ENCODE measurements around the gene MKKS. TPM values are rescaled to one million over a fixed set of nuclear protein-coding genes. Genes with fewer than 3 reads are reported as not detected.

The MKKS gene
- total and polyA plus RNA-seq, 2 of the 13 experiments (the other 11 are each of a cell fraction or from before 2014, with no cell fraction given): 26.7 to 34.5 TPM

GRCh38 chr20:10433623-10434466 is at the start of gene MKKS (continued):
- TF ChIP-seq ZBTB8A (CRISPR knock-in tag; IDR thresholded peaks at IDR 0.05; ENCODE audit: borderline replicate concordance, low read depth): peak; percentile 34; the same call in 1 of the 2 replicates
- TF ChIP-seq, protein P1, sequence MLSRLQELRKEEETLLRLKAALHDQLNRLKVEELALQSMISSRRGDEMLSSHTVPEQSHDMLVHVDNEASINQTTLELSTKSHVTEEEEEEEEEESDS (CRISPR knock-in tag; IDR thresholded peaks at IDR 0.05; ENCODE audit: borderline replicate concordance): peak; percentile 97
- peak; percentile 82 for TF ChIP-seq GZF1 (CRISPR knock-in tag; IDR thresholded peaks at IDR 0.05)
- peak; percentile 48 for TF ChIP-seq ZNF333 (CRISPR knock-in tag; IDR thresholded peaks at IDR 0.05; ENCODE audit: borderline replicate concordance)
- TF ChIP-seq, protein P2, sequence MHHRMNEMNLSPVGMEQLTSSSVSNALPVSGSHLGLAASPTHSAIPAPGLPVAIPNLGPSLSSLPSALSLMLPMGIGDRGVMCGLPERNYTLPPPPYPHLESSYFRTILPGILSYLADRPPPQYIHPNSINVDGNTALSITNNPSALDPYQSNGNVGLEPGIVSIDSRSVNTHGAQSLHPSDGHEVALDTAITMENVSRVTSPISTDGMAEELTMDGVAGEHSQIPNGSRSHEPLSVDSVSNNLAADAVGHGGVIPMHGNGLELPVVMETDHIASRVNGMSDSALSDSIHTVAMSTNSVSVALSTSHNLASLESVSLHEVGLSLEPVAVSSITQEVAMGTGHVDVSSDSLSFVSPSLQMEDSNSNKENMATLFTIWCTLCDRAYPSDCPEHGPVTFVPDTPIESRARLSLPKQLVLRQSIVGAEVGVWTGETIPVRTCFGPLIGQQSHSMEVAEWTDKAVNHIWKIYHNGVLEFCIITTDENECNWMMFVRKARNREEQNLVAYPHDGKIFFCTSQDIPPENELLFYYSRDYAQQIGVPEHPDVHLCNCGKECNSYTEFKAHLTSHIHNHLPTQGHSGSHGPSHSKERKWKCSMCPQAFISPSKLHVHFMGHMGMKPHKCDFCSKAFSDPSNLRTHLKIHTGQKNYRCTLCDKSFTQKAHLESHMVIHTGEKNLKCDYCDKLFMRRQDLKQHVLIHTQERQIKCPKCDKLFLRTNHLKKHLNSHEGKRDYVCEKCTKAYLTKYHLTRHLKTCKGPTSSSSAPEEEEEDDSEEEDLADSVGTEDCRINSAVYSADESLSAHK (CRISPR knock-in tag; IDR thresholded peaks at IDR 0.05; ENCODE audit: borderline replicate concordance): peak; percentile 75; the same call in 1 of the 2 replicates
- TF ChIP-seq ZNF550 (CRISPR knock-in tag; IDR thresholded peaks at IDR 0.05; ENCODE audit: borderline replicate concordance): peak; percentile 54; the same call in 1 of the 2 replicates
- no peak for TF ChIP-seq ZNF850 (CRISPR knock-in tag; conservative IDR thresholded peaks at IDR 0.05)
- TF ChIP-seq ZNF232 (CRISPR knock-in tag; IDR thresholded peaks at IDR 0.05; ENCODE audit: borderline replicate concordance): peak; percentile 80
- TF ChIP-seq NCOA2 (CRISPR knock-in tag; IDR thresholded peaks at IDR 0.05): no peak
- TF ChIP-seq, protein P3, sequence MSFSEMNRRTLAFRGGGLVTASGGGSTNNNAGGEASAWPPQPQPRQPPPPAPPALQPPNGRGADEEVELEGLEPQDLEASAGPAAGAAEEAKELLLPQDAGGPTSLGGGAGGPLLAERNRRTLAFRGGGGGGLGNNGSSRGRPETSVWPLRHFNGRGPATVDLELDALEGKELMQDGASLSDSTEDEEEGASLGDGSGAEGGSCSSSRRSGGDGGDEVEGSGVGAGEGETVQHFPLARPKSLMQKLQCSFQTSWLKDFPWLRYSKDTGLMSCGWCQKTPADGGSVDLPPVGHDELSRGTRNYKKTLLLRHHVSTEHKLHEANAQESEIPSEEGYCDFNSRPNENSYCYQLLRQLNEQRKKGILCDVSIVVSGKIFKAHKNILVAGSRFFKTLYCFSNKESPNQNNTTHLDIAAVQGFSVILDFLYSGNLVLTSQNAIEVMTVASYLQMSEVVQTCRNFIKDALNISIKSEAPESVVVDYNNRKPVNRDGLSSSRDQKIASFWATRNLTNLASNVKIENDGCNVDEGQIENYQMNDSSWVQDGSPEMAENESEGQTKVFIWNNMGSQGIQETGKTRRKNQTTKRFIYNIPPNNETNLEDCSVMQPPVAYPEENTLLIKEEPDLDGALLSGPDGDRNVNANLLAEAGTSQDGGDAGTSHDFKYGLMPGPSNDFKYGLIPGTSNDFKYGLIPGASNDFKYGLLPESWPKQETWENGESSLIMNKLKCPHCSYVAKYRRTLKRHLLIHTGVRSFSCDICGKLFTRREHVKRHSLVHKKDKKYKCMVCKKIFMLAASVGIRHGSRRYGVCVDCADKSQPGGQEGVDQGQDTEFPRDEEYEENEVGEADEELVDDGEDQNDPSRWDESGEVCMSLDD (CRISPR knock-in tag; IDR thresholded peaks at IDR 0.05; ENCODE audit: borderline replicate concordance): peak; percentile 47
- TF ChIP-seq ZNF337 (CRISPR knock-in tag; IDR thresholded peaks at IDR 0.05; ENCODE audit: borderline replicate concordance, low read depth): peak; percentile 78; the same call in 1 of the 2 replicates
- no peak; the same call in 1 of the 2 replicates for TF ChIP-seq ZSCAN29 (CRISPR knock-in tag; conservative IDR thresholded peaks at IDR 0.05)
- no peak for TF ChIP-seq CCAR2 (optimal IDR thresholded peaks at IDR 0.05; ENCODE audit: low read depth, low read length)
- TF ChIP-seq CC2D1A (CRISPR knock-in tag; IDR thresholded peaks at IDR 0.05): peak; percentile 70; the same call in 1 of the 2 replicates
- TF ChIP-seq RFXANK (CRISPR knock-in tag; IDR thresholded peaks at IDR 0.05): no peak; the same call in 1 of the 2 replicates
- TF ChIP-seq, protein P4, sequence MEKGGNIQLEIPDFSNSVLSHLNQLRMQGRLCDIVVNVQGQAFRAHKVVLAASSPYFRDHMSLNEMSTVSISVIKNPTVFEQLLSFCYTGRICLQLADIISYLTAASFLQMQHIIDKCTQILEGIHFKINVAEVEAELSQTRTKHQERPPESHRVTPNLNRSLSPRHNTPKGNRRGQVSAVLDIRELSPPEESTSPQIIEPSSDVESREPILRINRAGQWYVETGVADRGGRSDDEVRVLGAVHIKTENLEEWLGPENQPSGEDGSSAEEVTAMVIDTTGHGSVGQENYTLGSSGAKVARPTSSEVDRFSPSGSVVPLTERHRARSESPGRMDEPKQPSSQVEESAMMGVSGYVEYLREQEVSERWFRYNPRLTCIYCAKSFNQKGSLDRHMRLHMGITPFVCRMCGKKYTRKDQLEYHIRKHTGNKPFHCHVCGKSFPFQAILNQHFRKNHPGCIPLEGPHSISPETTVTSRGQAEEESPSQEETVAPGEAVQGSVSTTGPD (CRISPR knock-in tag; IDR thresholded peaks at IDR 0.05): no peak
- TF ChIP-seq ZNF772 (CRISPR knock-in tag; IDR thresholded peaks at IDR 0.05): peak; percentile 99
- no peak for TF ChIP-seq TCF7L2 (IDR thresholded peaks at IDR 0.05; ENCODE audit: low read depth, low read length)
- no peak for TF ChIP-seq MAFG (CRISPR knock-in tag; IDR thresholded peaks at IDR 0.05)
- TF ChIP-seq NR1H2 (CRISPR knock-in tag; IDR thresholded peaks at IDR 0.05; ENCODE audit: borderline replicate concordance, low read depth): peak; percentile 83; the same call in 1 of the 2 replicates

All from HepG2 (cell line).